Lung (tissue), 12 donors: ENCODE data around the gene RINL. TPM values are rescaled to one million over a fixed set of nuclear protein-coding genes. Genes with fewer than 3 reads are reported as not detected.

Source experiments
- ATAC-seq: fragments of 200-7000 bp; cut with Tn5 transposase; one replicate; pipeline ENCODE4 v1.9.1; 2020; ENCODE audit warnings: moderate number of reproducible peaks; ENCODE audit not compliant: insufficient read depth, low FRiP score
- DNase-seq, 3 donors: peaks; one replicate each; pipeline ENCODE4 v3.0.0-alpha.2; 2013 to 2017
- H3K27ac ChIP-seq, 2 donors: one replicate each; pipeline ENCODE4 v1.5.1; 2013; ENCODE audit warnings: mild to moderate bottlenecking in 2 of 2, moderate library complexity in 2 of 2, control low read depth in 1 of 2, inconsistent platforms in 1 of 2, low read depth in 1 of 2, low read length in 1 of 2
- H3K27me3 ChIP-seq, 3 donors: one replicate each; pipeline ENCODE4 v1.5.1; 2013; ENCODE audit warnings: low read length in 2 of 3; ENCODE audit not compliant: control insufficient read depth in 3 of 3, insufficient read depth in 3 of 3
- H3K36me3 ChIP-seq, 4 donors: one replicate each; pipeline ENCODE4 v1.5.1; 2013; ENCODE audit warnings: low read length in 4 of 4, mild to moderate bottlenecking in 1 of 4, moderate library complexity in 1 of 4; ENCODE audit not compliant: control insufficient read depth in 4 of 4, insufficient read depth in 4 of 4
- H3K4me1 ChIP-seq, 5 donors: one replicate each; pipeline ENCODE4 v1.5.1; 2013; ENCODE audit warnings: low read length in 5 of 5, mild to moderate bottlenecking in 2 of 5, moderate library complexity in 1 of 5; ENCODE audit not compliant: control insufficient read depth in 5 of 5, insufficient read depth in 5 of 5
- H3K4me3 ChIP-seq: one replicate; pipeline ENCODE4 v1.5.1; 2013; ENCODE audit warnings: mild to moderate bottlenecking, control low read depth, moderate library complexity
- H3K9ac ChIP-seq, 2 donors: one replicate each; pipeline ENCODE4 v1.5.1; 2013; ENCODE audit warnings: low read length in 2 of 2, control low read depth in 1 of 2; ENCODE audit not compliant: insufficient read depth in 1 of 2
- H3K9me3 ChIP-seq, 4 donors: one replicate each; pipeline ENCODE4 v1.5.1; 2013; ENCODE audit warnings: low read length in 3 of 4, mild to moderate bottlenecking in 1 of 4, moderate library complexity in 1 of 4; ENCODE audit not compliant: control insufficient read depth in 4 of 4, insufficient read depth in 3 of 4
- CTCF ChIP-seq: IDR thresholded peaks from 2 replicates; pipeline ENCODE4 v1.5.1; 2012; ENCODE audit warnings: mild to moderate bottlenecking; ENCODE audit errors: control extremely low read depth, extremely low read depth
- WGBS, 2 donors: extraction: QIAGEN DNeasy Blood & Tissue Kit; methylation state at CpG; one replicate each; pipeline ENCODE4 v1.1.7; 2013; 5-methylcytosine and 5-hydroxymethylcytosine counted together
- polyA plus RNA-seq, 2 donors: library from polyadenylated mRNA; stranded (reverse); fragments of 200-250 nt; gene quantifications; one replicate each; pipeline ENCODE4 v1.2.1, GENCODE V29; 2013
- total RNA-seq, 2 donors: library from RNA; depleted of rRNA in 1 of 2; stranded (reverse); fragments of >200 nt in 1 of 2; gene quantifications; one replicate each; pipeline ENCODE4 v1.2.1, GENCODE V29; 2014 to 2021
- donor health status: control.
- donor health status: control.
- donor health status: Bipolar disorder and iron deficiency.
- donor health status: healthy.
- donor health status: DM: yes; HTN: yes; CAD: no.

RINL gene
- total and polyA plus RNA-seq, 4 donors, result 7.0 to 24.0 (median 15.4) TPM

GRCh38 chr19:38880882-38881609 lies 3.0 kb upstream of the RINL start:
- Histone ChIP-seq H3K4me3 (no peak overlapping the region), H3K27me3 (no peaks in the 10 kb centered on the region), H3K9me3 (no peaks in the 10 kb centered on the region), H3K4me1 (peaks cover 0 to 10% (median 2%) of the 10 kb centered on the region in 5 donors), H3K9ac (no peak overlapping the region), H3K27ac (no peak overlapping the region), H3K36me3 (peaks cover 0 to 23% (median 5%) of the 10 kb centered on the region in 4 donors)
- ATAC-seq, result no peak
- no peak for DNase-seq
- WGBS, 2 donors, result 95% methylated on average over 19 of the region's 19 CpGs
- TF ChIP-seq CTCF, result no peak

GRCh38 chr19:38880076-38880881 lies 2.2 kb upstream of the RINL start:
- Histone ChIP-seq H3K9ac (no peak overlapping the region), H3K36me3 (peaks cover 0 to 21% (median 4%) of the 10 kb centered on the region in 4 donors), H3K27me3 (no peaks in the 10 kb centered on the region), H3K4me3 (no peak overlapping the region), H3K27ac (no peak overlapping the region), H3K9me3 (no peaks in the 10 kb centered on the region), H3K4me1 (peaks cover 0 to 11% (median 2%) of the 10 kb centered on the region in 5 donors)
- no peak for TF ChIP-seq CTCF
- no peak for DNase-seq
- no peak for ATAC-seq
- 94 to 95% methylated on average over 17 to 19 of the region's 19 CpGs for WGBS, 2 donors

GRCh38 chr19:38879400-38879751 lies 1.3 kb upstream of the RINL start:
- TF ChIP-seq CTCF, result no peak
- Histone ChIP-seq H3K9me3 (no peaks in the 10 kb centered on the region), H3K36me3 (peaks cover 0 to 21% (median 3%) of the 10 kb centered on the region in 4 donors), H3K4me3 (no peak overlapping the region), H3K4me1 (peaks cover 0 to 11% (median 2%) of the 10 kb centered on the region in 5 donors), H3K9ac (no peak overlapping the region), H3K27me3 (no peaks in the 10 kb centered on the region), H3K27ac (no peak overlapping the region)
- WGBS, 2 donors, result 92% methylated on average over 11 of the region's 11 CpGs
- DNase-seq (no peak), ATAC-seq (no peak)
